HG02840 (cell line): ENCODE measurements around the gene PSMD13.
A peak's percentile ranks its signal among the peaks of the same experiment; 100 is the strongest.
"Not testable (repeated sequence)": the region's sequence is repeated elsewhere in the genome, so short reads cannot be mapped to it uniquely, and the experiment has no call there.

Experiments used
- ATAC-seq: cut with Tn5 transposase; IDR thresholded peaks from one replicate; pipeline ENCODE4 v1.9.1; 2021; ENCODE audit warnings: mild to moderate bottlenecking, moderate library complexity, moderate number of reproducible peaks; ENCODE audit not compliant: unreplicated experiment, low FRiP score

Gene PSMD13

DNA sequence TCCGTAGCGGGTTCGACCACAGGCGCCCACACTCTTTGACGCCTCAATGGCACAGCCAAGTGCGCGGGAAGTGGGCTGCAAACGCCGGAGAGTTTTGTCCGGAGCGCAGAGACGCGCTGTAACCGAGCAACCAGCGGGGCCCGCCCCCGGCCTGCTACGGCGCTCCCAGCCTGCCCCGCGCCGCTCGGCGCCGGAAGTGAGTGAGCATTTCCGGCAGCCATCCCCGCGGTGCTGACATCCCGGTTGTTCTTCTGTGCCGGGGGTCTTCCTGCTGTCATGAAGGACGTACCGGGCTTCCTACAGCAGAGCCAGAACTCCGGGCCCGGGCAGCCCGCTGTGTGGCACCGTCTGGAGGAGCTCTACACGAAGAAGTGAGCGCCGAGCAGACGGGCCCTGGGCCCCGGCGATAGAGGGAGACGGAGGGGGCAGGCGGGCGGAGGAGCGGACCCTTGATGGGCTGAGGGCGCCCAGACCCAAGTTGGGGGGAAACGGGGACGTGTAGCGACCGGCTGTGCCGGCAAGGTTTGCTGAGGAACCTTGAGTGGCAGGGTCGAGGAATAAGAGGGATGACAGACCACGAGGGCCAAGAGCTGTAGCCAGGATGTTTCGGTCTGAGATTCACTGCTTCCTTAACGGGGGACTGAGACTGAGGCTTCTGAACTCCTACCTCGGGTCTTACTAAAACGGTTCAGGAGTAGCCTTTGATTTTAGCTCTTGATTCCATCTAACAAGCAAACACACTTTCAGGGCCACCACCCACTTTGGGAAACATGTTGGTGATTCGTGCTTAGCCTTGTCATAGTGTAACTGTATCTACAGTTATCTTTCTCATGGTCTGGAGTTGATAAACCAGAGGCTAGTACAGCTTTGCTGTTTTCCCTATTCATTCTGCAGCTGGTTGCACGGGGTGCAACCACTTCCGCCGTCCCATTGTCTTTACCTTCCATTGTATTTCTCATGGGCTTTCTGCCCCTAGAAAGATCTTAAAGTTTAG lies at the start of gene PSMD13:
TSS of gene PSMD13 (plus strand) at position 203 of the 994 bp plus-strand sequence. CDS start at position 277, 74 bp downstream.
- peak; percentile 83 for ATAC-seq

DNA sequence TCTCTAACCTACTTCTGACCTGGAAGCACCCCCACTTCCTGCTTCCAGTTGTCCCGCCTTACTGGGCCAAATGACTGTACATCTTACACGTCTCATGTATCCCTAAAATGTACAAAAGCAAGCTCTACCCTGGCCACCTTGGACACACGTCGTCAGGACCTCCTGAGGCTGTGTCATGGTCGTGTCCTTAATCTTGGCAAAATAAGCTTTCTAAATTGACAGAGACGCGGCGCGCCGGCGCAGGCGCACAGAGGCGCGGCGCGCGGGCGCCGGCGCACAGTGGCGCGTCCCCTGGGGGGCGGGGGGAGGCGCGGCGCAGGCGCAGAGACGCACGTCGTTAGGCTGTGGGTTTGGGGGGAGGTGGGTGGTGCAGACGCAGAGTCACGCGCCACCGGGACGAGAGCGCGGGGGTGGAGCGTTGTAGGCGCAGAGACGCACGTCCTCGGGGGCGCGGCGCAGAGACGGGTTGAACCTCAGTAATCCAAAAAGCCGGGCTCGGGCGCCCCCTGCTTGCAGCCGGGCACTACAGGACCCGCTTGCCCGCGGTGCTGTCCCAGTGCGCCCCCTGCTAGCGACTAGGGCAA lies 47.5 kb upstream of the PSMD13 start:
- ATAC-seq, result peak; percentile 12

DNA sequence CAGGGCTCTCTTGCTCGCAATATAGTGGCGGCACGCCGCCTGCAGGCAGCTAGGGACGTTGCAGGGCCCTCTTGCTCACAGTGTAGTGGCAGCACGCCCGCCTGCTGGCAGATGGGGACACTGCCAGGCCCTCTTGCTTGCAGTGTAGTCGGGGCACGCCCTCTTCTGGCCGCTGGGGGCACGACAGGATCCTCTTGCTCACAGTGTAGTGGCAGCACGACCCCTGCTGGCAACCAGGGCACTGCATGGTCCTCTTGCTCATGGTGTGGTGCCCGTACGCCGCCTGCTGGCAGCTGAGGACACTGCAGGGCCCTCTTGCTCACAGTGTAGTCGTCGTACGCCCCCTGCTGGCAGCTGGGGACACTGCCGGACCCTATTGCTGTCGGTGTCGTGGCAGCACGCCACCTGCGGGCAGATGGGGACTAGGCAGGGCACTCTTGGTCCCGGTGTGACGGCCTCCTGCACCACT lies 46.9 kb upstream of the PSMD13 start:
- ATAC-seq, result peak; percentile 65

DNA sequence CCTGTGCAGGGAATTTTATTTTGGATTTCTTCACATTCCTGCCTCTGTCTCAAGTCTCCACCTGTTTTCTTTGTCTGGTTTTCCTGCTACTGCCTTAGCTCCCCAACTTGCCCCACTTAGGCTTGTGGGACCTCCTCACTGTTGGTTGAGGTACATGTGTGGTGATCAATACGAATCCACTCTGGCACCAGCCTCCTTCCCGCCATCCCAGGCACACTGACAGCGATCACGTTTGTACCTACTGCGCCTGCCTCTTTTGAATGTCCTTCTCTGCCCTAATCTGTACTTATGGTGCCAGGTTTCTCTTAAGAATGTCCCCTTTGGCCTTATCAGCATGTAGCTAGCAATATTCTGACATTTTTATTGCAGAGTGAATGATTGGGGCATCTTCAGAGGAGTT lies 46.2 kb upstream of the PSMD13 start:
- ATAC-seq, result not testable (repeated sequence)

DNA sequence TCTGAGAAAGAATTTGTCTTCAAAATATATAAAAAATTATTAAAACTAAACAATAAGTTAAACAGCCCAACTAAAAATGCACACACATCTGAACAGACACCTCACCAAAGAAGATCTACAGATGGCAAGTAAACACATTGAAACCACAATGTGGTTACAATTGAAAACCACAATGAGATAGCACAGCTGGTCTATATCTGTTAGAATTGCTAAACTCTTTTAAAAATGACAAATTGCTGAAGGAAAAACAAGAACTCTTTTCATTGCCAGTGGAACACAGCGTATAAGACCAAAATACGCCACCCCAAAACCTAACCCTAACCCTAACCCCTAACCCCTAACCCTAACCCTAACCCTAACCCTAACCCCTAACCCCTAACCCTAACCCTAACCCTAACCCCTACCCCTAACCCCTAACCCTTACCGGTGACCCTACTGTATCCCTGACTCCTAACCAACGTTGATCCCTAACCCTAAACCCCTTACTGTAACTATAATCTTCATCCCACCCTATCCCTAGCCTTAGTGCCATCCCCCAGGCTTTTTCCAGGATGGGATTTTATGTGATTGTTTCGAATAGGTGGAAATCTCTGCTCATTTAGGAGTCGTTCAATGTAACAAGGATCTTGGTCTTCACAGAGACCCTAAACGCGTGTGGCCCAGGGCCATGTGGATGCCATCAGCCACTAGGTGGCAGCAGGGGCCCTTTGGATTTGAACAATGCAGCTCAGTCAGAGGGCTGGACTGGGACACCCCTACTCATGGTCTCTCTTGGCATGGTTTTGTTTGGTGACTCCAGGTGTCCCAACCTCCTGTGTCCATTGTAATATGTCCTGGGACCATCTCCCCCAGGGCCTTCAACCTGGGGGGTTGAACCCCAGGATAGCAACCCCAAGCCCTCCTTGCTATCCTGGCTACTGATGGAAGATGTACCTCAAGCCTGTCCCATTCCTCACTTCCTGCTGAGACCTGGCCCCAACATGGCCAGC lies 45.0 kb upstream of the PSMD13 start:
- ATAC-seq, result not testable (repeated sequence)

DNA sequence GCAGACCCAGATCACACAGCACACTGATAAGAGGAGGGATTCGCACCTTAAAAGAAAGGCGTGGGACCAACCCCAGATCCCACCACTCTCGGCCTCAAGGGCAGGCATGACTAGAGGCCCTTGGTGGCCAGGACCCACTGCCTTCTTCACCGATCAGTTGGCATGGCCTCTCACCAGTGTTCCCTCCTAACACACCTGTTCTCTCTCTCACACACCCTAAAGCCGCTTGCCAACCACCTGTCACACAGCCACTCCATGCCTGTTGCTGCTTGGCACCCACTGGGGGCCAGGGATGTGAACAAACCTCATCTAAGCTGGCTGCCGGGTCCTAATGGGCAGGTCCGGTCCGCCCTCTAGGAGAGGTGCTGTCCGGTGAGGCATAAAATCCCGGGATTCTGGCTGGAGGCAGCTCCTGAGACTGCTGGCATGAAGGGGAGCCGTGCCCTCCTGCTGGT lies 44.1 kb upstream of the PSMD13 start, which contains the start of gene SCGB1C1:
TSS of gene SCGB1C1 (plus strand) at position 405 of the 455 bp plus-strand sequence. CDS start at position 427, 22 bp downstream.
- ATAC-seq, result not testable (repeated sequence)

DNA sequence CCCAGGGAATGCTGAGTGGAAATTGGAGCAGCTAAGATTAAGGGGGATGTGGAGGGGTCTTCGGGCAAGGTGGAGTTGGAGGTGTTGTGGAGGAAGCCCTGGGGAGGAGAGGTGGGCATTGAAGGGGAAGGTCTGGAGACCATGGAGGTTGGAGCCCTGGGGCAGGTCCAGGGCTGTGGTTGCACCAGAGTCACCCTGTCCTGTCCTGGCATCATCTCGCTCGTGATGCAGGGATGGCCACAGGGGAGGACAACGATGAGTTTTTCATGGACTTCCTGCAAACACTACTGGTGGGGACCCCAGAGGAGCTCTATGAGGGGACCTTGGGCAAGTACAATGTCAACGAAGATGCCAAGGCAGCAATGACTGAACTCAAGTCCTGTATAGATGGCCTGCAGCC lies 43.3 kb upstream of the PSMD13 start:
- not testable (repeated sequence) for ATAC-seq

DNA sequence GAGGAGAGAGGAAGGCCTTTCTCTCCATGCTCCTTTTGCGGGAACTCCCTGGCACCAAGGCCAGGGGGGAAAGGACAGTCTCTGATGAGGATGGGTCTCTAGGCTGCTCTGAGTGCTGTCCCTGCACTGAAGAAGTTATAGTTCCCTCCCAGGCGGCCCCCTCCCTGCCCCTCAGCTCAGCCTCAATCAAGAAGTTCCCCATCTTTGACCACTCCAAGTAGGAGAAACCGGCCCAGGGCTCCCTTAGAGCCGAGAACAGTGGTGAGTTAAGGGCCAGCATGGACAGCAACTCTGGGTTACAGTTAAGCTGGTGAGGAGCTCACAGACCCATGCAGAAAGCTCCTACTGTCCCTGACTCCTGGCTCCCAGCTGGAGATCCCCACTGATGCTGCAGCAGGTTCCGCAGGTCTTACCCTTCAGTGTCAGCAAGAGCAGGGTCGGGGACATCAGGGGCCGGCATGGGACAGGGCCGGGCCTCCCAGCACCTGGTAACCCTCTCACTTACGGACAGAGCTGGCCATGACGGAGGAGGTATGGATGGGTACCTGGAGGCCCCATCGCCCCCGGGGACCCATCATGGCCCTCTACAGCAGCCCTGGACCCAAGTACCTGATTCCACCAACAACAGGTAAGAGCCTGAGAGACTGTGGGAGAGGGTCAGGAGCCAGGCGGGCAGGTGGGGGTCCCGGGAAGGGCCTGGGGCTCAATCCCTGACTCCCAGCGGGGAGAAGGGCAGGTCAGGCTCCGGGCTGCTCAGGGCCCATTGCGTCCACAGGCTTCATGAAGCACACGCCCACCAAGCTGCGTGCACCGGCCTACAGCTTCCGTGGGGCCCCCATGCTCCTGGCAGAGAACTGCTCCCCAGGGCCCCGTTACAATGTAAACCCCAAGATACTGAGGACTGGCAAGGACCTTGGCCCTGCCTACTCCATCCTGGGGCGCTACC lies 39.7 kb upstream of the PSMD13 start:
- no peak for ATAC-seq

DNA sequence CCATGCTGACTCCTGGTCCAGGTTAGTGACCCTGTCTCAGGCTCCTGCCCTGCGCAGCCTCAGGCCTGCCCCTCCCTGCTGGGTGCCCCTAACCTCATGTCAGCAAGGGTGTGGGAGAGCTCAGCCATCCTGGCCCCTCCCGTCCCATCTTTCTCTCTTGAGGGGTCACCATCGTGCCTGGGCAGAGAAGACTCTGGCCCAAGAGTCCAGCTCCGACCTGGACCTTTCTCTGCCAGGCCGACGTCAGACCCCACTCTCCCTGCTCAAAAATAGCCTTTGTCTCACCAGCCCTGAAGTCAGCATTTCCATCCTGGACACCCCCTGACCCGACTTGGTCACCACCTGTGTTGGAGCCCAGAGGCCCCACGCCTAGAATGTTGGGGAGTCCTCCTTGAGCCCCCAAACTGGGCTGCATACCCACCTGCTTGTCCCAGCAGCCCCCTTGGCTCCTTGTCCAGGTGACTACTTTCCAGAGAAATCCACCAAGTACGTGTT lies 39.0 kb upstream of the PSMD13 start:
- ATAC-seq, result no peak

DNA sequence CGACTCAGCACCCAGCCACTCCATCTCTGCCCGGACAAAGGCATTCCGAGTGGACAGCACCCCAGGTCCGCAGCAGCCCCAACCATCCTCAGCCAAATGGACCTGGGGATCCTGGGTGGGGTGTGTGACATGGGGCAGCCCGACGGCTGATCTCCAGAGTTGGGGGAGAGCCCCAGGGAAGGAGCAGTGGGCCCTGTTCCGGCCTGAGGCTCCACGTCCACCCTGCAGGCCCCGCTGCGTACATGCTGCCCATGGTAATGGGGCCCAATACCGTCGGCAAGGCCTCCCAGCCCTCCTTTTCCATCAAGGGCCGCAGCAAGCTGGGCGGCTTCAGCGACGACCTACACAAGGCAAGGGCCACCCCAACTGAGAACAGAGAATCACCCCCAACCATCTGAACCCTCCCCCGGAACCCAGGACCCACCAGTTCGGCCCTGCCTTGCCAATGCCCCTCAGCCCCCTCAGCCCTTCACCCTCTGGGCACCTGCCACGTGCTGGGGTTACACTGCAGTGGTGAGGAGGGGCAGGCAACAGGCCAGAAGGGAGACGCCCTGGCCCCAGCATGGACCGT lies 38.5 kb upstream of the PSMD13 start:
- ATAC-seq, result no peak

DNA sequence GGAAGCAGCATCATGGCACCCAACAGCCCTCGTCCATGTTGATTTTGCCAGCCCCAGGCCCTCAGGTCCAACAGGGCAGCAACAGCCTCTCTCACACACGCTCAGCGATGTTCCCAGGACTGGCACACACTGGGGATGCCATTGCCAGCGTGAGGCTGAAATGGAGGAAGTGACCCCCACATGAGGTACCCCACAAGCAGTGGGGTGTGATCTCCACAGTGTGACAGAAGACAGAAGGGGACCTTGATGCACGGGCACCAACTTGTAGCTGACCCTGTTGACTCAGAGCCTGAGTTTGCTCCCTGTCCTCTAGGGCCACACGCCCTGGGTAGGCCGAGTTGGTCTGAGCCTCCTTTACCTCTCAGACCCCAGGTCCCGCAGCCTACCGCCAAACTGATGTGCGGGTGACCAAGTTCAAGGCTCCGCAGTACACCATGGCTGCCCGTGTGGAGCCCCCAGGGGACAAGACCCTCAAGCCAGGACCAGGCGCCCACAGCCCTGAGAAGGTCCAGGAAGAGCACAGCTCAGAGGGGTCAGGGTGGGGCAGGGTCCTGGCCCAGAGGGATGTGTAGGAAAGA lies 37.7 kb upstream of the PSMD13 start:
- no peak for ATAC-seq

DNA sequence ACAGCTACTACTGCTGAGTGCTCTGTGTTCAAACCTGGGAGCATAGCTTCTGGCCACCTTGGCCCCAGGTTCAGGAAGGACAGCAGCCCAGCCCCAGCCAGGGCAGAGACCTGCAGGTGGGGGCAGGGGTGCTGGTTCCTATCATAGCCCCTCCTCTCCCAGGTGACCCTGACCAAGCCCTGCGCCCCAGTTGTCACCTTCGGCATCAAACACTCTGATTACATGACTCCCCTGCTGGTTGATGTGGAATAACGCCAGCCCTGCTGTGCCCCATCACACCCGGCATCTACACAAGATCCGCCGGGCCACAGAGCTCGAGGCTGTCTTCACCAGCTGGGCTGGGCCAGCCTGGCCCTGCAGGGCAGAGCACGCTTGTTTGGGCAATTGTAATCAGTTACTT lies 37.0 kb upstream of the PSMD13 start:
- no peak for ATAC-seq

DNA sequence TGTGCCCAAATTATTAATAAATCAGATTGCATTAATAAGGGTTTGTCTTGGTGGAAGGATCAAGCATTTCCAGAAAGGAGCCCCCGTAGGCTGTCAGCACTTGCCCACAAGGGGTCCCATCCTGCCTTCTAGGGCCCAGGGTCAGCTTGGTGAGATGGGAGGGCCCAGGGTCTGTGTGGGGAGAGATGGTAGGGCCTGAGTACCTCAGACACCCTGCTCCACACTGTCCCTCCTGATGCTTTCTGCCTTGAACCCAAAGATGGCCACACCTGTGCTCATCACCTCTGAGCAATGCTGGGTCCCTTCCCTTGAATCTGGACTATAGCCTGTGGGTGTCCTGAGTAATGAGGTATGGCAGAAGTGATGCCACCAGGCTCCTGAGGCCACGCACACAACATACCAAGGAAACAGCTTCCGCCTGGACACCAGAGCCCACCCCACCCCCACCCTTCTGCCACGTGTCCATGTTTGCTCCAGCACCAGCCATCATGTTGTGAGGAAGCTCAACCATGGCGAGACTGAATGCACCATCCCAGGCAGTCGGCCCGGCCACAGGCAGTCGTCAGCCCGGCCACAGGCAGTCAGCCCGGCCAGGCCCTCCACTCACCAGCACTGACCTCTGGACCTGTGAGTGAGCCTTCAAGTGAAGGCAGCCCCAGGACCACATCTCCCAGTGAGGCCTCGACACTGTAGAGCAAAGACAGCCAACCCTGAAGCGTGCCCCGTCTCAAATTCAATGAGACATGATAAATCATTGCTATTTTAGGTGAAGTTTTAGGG lies 36.4 kb upstream of the PSMD13 start:
- ATAC-seq, result no peak

DNA sequence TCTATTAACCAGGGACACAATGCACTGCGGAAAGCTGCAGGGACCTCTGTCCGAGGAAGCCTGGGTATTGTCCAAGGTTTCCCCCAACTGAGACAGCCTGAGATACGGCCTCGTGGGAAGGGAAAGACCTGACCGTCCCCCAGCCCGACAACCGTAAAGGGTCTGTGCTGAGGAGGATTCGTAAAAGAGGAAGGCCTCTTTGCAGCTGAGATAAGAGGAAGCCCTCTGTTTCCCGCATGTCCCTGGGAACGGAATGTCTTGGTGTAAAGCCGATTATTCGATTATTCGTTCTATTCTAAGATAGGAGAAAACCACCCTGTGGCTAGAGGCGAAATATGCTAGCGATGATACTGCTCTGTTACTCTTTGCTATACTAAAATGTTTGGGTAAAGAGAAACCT lies 34.8 kb upstream of the PSMD13 start:
- no peak for ATAC-seq

DNA sequence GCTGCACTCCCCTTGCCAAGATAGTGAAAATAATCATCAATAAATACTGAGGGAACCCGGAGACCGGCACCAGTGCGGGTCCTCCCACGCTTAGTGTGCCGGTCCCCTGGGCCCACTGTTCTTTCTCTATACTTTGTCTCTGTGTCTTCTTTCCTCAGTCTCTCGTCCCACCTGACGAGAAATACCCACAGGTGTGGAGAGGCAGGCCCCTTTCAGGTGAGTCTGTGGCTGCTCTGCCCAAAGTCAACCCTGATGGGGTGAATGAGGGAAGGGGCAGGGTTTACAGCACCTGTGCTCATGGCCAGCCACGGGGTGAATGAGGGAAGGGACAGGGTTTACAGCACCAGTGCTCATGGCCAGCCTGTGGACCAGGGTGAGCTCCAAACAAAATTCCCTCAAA lies 34.3 kb upstream of the PSMD13 start:
- ATAC-seq, result no peak

DNA sequence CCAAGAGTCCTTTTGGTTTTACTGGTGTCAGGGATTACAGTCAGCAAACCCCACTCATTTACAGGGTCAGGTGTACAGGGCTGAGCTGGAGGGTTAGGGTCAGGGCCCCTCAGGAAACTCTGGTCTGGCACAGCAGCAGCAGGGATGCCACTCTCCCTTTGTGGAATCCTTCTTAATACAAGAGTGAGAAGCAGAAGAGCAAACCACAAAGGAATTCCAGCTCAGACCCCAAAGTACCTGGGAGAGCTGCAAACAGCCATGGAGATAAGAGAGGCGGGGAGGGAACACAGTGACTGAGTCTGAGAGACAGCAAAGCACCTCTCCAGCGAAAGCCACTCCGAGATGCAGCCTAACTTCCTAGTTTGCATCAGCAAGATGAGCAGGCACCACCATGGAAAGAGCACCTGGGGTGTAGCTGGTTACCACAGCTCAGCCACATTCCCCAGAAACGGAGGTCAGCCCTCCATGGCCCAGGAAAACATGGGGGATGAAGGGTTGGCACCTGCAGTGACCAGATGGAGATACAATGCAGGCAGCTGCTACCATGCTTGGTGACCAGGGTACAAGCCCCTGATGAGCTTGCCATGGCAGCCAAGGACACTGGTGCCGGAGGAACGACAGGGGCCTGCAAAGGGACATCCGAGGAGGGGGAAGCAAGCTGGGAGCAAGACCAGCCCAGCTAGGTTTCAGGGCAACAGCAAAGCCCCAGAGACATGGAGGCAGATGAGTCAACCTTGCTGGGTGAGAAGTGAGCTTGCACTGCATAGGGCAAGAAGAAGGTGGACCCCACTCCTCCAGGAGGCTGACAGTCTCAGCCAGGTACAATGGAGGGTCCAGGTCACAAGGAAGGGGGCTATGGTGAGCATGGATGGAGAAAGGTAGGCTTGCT lies 33.5 kb upstream of the PSMD13 start:
- ATAC-seq, result no peak
